GM06990 (cell line): ENCODE results near the gene MBD2.

Experiments used
- DNase-seq: peaks from one replicate; pipeline ENCODE4 v3.0.0-alpha.2; 2011; ENCODE audit not compliant: insufficient read length; ENCODE audit errors: extremely low read depth
- H3K27me3 ChIP-seq: replicated peaks from 2 replicates; pipeline ENCODE4 v1.6.0; 2011; ENCODE audit warnings: low read length; ENCODE audit not compliant: control insufficient read depth, insufficient read depth
- H3K36me3 ChIP-seq: 2 replicates; pipeline ENCODE4 v1.5.1; 2011; ENCODE audit warnings: low read length; ENCODE audit not compliant: control insufficient read depth, insufficient read depth
- H3K4me3 ChIP-seq: replicated peaks from 2 replicates; pipeline ENCODE4 v1.5.1; 2011; ENCODE audit warnings: low read depth, mild to moderate bottlenecking, control low read depth, low read length
- TF ChIP-seq, protein P1 (sequence below): IDR thresholded peaks from 2 replicates; pipeline ENCODE4 v1.5.1; 2011; ENCODE audit warnings: low read length, control low read depth, mild to moderate bottlenecking, inconsistent platforms; ENCODE audit not compliant: insufficient read depth, poor library complexity, severe bottlenecking

MBD2 gene

DNA sequence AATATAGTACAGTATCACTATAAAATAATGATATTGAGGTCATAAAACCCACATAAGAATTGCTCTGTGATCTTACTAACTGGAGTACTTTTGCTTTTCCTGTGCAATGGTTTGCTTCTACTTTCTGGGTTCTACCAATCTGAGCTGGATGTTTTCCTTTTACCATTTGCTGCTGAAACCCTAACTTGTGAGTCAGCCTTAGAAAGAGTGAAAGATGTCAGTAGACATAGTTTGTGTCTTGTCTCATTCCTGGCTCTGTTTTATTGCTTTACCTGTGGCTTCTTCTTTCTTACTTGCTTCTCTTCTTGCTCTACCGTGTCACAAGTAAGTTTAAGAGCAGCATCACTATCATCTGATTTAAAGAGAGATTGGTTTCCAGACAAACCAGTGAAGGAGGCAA is 61.0 kb downstream of the MBD2 start:
- DNase-seq = no peak
- no peaks in the 10 kb centered on the region for H3K27me3 ChIP-seq
- peaks cover 21% of the 10 kb centered on the region for H3K36me3 ChIP-seq
- no peak overlapping the region for H3K4me3 ChIP-seq
- TF ChIP-seq, protein P1, sequence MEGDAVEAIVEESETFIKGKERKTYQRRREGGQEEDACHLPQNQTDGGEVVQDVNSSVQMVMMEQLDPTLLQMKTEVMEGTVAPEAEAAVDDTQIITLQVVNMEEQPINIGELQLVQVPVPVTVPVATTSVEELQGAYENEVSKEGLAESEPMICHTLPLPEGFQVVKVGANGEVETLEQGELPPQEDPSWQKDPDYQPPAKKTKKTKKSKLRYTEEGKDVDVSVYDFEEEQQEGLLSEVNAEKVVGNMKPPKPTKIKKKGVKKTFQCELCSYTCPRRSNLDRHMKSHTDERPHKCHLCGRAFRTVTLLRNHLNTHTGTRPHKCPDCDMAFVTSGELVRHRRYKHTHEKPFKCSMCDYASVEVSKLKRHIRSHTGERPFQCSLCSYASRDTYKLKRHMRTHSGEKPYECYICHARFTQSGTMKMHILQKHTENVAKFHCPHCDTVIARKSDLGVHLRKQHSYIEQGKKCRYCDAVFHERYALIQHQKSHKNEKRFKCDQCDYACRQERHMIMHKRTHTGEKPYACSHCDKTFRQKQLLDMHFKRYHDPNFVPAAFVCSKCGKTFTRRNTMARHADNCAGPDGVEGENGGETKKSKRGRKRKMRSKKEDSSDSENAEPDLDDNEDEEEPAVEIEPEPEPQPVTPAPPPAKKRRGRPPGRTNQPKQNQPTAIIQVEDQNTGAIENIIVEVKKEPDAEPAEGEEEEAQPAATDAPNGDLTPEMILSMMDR = no peak

DNA sequence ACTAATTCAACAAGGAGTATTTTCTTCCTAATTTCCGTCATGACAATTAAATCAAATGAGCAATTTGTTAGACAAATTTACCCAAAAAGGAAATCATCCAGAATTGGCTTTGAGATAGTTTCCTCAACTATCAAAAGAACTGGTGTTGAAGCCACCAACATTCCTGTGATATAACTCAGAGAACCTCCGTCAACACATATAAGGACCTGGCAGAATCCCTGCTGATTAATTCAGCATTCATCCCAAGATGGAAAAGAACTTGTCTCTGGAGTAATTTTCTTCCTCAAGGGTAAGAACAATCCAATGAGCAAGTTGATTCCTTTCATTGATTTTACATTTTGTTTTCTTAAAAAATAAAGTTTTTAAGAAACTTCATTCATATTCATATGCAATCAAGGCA is 62.0 kb downstream of the MBD2 start:
- TF ChIP-seq, protein P1 = no peak
- no peak for DNase-seq
- peaks cover 29% of the 10 kb centered on the region for H3K36me3 ChIP-seq

DNA sequence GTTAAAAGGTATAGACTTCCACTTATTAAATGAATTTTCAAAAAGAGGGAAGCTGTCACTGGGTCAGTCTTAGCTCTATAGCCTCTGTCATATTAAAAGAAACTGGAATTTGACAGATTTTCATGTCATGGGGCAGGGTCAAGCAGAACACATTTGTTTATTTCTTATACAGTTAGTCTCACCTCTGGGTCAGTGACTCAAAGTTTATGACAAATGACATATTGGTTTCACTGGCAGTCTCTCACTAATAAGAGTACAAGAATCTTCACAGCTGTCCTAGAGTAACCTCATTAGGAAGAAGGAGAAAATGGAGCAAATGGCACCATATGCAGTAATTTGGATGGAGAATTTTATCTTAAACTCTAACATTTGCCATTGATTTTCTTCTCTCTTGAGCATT is 63.2 kb downstream of the MBD2 start:
- TF ChIP-seq, protein P1 = no peak
- DNase-seq = no peak
- Histone ChIP-seq H3K27me3 (no peaks in the 10 kb centered on the region), H3K4me3 (no peak overlapping the region), H3K36me3 (peaks cover 32% of the 10 kb centered on the region)

More for the DNA sequence above, 62.0 kb downstream of the MBD2 start:
- Histone ChIP-seq H3K4me3 (no peak overlapping the region), H3K27me3 (no peaks in the 10 kb centered on the region)

DNA sequence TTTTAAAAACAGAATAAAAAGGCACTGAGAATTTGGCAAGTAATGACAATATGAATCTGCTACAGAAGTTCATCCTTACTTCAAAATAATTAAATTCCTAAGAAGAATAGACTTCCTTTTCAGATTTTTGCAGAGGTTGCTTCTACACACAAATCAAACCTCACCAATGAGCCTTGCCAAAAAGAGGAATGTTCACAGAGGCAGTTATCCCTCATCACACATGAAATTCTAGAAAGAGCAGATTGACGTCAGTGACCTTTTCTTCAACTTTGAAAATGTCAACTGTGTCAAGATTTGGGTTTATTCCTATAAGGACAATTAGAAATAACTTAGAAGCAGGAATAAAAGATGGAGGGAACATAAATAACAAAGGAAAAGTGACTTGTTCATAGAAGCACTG is 64.6 kb downstream of the MBD2 start:
- Histone ChIP-seq H3K36me3 (peaks cover 29% of the 10 kb centered on the region), H3K27me3 (no peaks in the 10 kb centered on the region), H3K4me3 (no peak overlapping the region)
- TF ChIP-seq, protein P1 = no peak
- no peak for DNase-seq

DNA sequence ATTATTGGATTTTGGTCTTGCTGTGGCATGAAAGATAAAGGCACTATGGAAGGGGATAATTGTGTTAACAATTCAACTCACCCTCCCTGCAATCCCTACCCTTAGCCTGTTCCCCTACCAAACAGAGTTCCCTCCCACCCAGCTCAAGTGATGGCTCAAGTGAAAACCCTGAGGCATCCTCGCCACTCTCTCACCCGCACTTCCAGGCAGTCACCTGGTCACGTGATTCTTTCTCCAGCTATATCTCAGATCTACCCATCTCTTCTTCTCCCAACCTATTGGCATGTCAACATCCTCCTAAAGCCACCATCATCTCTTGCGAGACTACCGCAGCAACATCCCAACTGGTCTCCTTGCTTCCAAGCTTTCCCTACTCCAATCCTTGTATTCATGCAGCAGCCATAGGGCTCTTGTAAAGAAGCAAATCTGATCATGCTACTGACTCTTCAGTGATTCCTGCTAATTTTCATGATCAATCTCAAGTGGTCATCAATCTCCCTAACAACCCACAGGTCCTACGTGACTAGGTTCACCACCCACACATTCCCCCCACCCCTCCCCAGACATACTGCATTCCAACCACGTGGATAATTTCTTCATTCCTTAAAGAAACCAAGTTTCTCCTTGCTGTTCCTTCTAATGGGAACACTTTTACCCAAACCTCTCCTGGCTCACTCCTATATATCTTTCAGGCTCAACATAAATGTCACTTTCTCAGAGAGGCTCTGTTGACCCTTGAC is 66.7 kb downstream of the MBD2 start:
- no peak overlapping the region for H3K4me3 ChIP-seq
- TF ChIP-seq, protein P1 = no peak
- DNase-seq = no peak
- peaks cover 29% of the 10 kb centered on the region for H3K36me3 ChIP-seq
- H3K27me3 ChIP-seq = no peaks in the 10 kb centered on the region
